GM12873 (cell line): ENCODE data around the gene SMIM20.
A peak's percentile ranks its signal among the peaks of the same experiment; 100 is the strongest.

Experiments
- CTCF ChIP-seq: IDR thresholded peaks from 2 replicates; pipeline ENCODE4 v1.5.1; 2012; ENCODE audit warnings: low read depth, mild to moderate bottlenecking, moderate library complexity, low read length, control low read depth; ENCODE audit not compliant: insufficient read depth; ENCODE audit errors: missing control alignments

The SMIM20 gene

GRCh38 chr4:25913851-25914669, at the start of gene SMIM20:
SMIM20 (plus strand) TSS chr4:25914220; CDS start chr4:25914314, 94 bp downstream.
- peak; percentile 6 for TF ChIP-seq CTCF

GRCh38 chr4:25865586-25865985, 48.4 kb upstream of the SMIM20 start:
- no peak for TF ChIP-seq CTCF

GRCh38 chr4:25867781-25868294, 46.2 kb upstream of the SMIM20 start:
- TF ChIP-seq CTCF = no peak

- TF ChIP-seq CTCF = no peak
Observed at GRCh38 chr4:25870081-25870480, 43.9 kb upstream of the SMIM20 start.

DNA sequence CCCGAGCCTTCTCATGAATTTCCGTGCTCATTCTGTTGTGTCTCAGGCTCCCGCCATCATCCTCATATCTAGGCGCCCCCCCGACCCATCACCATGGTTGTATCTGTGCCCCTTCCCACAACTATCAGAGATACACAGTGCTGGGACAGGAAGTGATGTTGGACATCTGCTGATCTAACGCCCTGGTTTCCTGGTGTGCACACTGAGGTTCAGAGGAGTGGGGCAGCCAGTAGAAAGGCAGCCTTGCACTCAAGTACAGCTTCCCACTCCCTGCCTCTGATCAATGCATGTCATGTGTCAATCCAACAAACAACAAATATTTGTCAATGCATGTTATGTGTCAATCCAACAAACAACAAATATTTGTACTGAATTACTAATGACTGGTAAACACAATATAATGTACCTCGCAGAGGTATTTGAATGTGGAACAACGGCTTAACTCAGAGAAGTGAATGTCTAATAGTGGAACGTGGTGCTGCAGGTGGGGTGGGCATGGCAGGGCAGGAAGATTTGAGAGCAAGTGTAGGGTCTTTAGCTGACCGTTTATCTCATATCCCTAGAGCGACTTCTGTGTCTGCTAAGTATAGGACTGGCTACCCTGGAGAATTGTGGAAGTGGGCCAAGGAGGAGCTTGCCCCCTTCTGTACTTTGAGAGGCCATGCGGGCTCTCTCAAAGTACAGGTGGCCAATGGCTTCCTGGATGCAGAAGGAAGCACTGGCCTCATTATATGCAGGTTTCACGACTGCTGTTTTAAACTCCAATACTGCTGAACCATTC, 41.0 kb upstream of the SMIM20 start:
- no peak for TF ChIP-seq CTCF

DNA sequence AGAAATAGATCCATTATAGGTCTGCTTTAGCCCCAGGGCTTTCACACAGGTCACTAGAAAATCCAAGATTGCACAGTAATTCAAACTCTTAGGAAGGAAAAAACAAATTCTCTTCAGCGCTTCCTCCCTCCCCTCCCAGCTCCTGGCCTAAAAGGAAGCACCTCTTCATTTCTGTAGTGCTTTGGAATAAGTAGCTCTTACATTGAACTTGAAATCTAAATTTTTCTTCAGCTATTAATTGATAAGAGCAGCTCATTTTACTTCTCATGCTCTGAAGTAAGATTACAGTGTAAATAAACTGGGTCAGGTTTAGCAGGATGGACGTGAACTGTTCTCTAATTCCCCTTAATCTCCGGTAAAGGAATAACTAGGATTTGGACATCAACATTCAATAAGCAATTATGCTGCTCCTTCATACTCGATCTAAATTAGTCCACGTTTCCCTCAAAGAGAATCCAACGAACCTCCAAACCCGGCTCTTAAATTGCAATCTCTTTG, 40.3 kb upstream of the SMIM20 start:
- TF ChIP-seq CTCF = no peak

- TF ChIP-seq CTCF = no peak
Observed at GRCh38 chr4:25874655-25875054, 39.4 kb upstream of the SMIM20 start.
